Measurements from ENCODE around the gene SORCS2.

DNA sequence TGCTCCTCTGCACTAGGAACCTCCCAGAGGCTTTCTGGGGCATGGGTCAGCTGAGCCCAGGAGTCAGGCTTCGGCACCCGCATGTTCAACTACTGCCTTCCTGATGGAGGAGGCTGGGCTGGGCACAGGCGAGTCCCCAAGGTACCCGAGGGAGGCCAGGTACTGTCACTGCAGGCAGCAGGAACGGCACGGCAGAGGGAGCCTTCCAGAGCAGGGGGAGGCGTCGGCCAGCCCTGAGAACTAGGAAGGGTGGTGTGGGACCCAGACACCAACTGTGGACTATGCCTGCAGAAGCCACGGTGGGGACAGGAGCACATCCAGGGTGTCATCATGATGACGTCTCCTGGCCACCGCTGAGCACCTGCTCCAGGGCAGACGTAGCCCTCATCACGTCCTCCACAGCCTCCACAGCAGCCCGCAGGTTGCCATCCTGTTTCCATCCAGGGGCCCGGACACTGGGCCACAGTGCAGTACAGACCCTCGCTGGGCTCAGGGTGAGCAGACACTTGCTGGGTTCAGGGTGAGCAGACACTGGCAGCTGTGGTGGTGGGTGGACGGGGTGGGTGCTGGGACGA, 40.8 kb downstream of the SORCS2 start:
- TF ChIP-seq, protein P1, sequence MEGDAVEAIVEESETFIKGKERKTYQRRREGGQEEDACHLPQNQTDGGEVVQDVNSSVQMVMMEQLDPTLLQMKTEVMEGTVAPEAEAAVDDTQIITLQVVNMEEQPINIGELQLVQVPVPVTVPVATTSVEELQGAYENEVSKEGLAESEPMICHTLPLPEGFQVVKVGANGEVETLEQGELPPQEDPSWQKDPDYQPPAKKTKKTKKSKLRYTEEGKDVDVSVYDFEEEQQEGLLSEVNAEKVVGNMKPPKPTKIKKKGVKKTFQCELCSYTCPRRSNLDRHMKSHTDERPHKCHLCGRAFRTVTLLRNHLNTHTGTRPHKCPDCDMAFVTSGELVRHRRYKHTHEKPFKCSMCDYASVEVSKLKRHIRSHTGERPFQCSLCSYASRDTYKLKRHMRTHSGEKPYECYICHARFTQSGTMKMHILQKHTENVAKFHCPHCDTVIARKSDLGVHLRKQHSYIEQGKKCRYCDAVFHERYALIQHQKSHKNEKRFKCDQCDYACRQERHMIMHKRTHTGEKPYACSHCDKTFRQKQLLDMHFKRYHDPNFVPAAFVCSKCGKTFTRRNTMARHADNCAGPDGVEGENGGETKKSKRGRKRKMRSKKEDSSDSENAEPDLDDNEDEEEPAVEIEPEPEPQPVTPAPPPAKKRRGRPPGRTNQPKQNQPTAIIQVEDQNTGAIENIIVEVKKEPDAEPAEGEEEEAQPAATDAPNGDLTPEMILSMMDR (IDR thresholded peaks at IDR 0.05): no peak
- no peak for TF ChIP-seq EZH2 (IDR thresholded peaks at IDR 0.05; ENCODE audit: borderline replicate concordance, insufficient read depth, low read depth, low read length, poor library complexity, severe bottlenecking)
